KOPT-K1 (cell line): ENCODE data around the gene ATP2B1.

ENCODE experiments used
- H3K27ac ChIP-seq: fragments of 200-600 bp; sonication (generic); 2 replicates; pipeline ENCODE4 v1.5.1; 2016; ENCODE audit warnings: antibody characterized with exemption, mild to moderate bottlenecking, low read depth, low read length; ENCODE audit not compliant: poor library complexity, severe bottlenecking
- H3K36me3 ChIP-seq: fragments of 200-600 bp; sonication (generic); 2 replicates; pipeline ENCODE4 v1.5.1; 2017; ENCODE audit warnings: antibody characterized with exemption, mild to moderate bottlenecking, low read length, moderate library complexity; ENCODE audit not compliant: insufficient read depth
- H3K9me3 ChIP-seq: fragments of 200-600 bp; sonication (generic); 2 replicates; pipeline ENCODE4 v1.5.1; 2017; ENCODE audit warnings: antibody characterized with exemption, low read length, mild to moderate bottlenecking; ENCODE audit not compliant: insufficient read depth, poor library complexity, severe bottlenecking

The ATP2B1 gene

GRCh38 chr12:89634508-89634907 is 74.1 kb downstream of the ATP2B1 start:
- peaks cover 47% of the 10 kb centered on the region for H3K36me3 ChIP-seq
- no peak overlapping the region for H3K27ac ChIP-seq
- no peaks in the 10 kb centered on the region for H3K9me3 ChIP-seq

DNA sequence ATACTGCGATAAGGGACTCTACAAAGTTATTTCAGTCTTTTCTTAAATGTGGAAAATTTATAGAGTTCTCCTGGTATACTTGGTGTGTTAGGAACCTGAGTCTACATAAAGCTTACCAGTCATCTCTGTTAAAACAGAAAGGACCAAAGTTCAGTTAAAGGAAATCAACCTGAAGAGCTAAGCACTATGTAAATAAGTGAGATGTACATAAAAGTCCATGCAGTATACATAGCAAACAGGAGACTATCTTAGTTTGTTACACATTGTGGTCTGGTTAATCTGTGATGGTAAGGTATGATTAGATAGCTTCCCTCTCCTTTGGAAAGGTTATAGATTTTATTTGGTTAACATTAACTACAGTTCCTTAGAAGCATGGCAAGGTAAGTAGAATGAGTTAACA is 75.9 kb downstream of the ATP2B1 start:
- Histone ChIP-seq H3K9me3 (no peaks in the 10 kb centered on the region), H3K36me3 (peaks cover 64% of the 10 kb centered on the region), H3K27ac (no peak overlapping the region)

GRCh38 chr12:89622115-89622514 is 86.5 kb downstream of the ATP2B1 start:
- Histone ChIP-seq H3K36me3 (peaks cover 31% of the 10 kb centered on the region), H3K9me3 (no peaks in the 10 kb centered on the region), H3K27ac (no peak overlapping the region)

DNA sequence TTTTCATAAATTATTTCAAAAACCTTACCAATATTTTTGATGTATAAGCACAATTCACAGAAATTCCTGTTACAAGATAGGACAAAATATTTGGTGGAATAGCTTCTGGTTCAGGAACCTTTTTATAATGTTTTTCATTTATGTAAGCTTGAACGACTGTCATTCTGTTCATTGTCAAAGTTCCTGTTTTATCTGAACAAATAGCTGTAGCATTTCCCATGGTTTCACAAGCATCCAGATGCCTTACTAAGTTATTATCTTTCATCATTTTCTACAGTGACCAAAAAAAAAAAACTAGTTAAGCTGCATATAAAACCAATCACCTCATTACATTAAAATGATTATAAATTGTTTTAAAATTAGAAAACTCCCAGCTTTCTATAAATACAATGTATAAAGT is 87.1 kb downstream of the ATP2B1 start:
- H3K36me3 ChIP-seq = peaks cover 31% of the 10 kb centered on the region
- no peak overlapping the region for H3K27ac ChIP-seq
- H3K9me3 ChIP-seq = no peaks in the 10 kb centered on the region

GRCh38 chr12:89619764-89620163 is 88.9 kb downstream of the ATP2B1 start:
- H3K9me3 ChIP-seq = no peaks in the 10 kb centered on the region
- H3K27ac ChIP-seq = no peak overlapping the region
- H3K36me3 ChIP-seq = peaks cover 31% of the 10 kb centered on the region

GRCh38 chr12:89618113-89618862 is 90.3 kb downstream of the ATP2B1 start:
- no peaks in the 10 kb centered on the region for H3K9me3 ChIP-seq
- no peak overlapping the region for H3K27ac ChIP-seq
- H3K36me3 ChIP-seq = peaks cover 36% of the 10 kb centered on the region

DNA sequence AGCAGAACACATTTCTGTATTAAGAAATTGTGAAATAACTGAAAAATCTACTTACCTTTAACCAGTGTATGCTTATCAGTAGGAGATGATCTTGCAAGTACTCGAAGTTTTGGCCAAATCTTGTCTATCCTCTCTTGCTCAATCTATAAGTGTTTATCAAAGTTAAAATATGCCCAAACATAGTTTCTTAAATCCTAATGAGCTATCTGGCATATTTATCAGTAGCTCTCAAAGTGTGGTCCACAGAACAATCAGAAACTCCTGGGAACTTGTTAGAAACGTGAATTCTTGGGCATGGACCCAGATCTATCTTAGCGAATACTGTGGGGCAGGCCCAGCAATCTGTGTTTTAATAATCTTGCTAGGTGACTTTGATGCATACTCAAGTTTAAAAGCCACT is 98.3 kb downstream of the ATP2B1 start:
- Histone ChIP-seq H3K27ac (no peak overlapping the region), H3K36me3 (peaks cover 68% of the 10 kb centered on the region), H3K9me3 (no peaks in the 10 kb centered on the region)

DNA sequence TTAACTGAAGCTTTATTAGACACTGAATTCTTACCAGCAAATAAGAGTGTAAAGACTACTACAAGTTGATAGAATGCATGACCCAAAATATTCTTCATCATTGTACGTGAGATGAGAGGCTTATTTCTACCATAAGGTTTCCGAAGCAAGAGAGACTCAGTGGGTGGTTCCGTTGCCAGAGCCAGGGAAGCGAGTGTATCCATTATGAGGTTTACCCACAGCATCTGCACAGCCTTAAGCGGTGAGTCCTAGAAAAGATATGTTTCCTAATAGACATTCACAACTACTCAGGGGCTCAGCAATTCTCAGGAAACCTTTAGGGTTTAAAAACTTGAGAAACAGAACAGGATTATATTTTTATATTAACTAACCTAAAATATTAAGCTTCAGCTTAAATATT is 105.0 kb downstream of the ATP2B1 start:
- Histone ChIP-seq H3K36me3 (peaks cover 63% of the 10 kb centered on the region), H3K9me3 (no peaks in the 10 kb centered on the region), H3K27ac (no peak overlapping the region)

- peaks cover 49% of the 10 kb centered on the region for H3K36me3 ChIP-seq
These were observed 110.9 kb downstream of the ATP2B1 start for GRCh38 chr12:89597770-89598169.

DNA sequence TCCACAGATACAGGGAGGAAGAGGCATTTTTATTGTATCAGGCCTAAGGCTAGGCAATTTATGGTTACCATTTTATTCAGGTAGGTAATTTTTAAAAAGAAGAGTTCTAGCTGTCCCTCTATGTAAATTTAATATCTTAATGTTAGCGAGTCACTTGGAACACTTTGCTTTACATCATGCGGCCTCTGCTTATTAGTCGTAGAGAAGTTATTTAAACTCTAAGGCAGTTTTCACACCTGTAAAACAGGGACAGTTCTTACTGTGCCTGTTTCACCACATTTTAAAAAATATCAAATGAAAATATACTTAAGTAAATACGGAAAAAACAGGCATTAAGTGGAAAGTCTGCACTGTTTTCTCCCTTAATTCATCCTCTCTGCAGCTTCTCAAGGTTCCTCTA is 111.4 kb downstream of the ATP2B1 start:
- H3K36me3 ChIP-seq = peaks cover 49% of the 10 kb centered on the region
- no peaks in the 10 kb centered on the region for H3K9me3 ChIP-seq
- no peak overlapping the region for H3K27ac ChIP-seq

More at GRCh38 chr12:89597770-89598169, 110.9 kb downstream of the ATP2B1 start:
- no peaks in the 10 kb centered on the region for H3K9me3 ChIP-seq
- no peak overlapping the region for H3K27ac ChIP-seq

- no peak overlapping the region for H3K27ac ChIP-seq
- peaks cover 52% of the 10 kb centered on the region for H3K36me3 ChIP-seq
- H3K9me3 ChIP-seq = no peaks in the 10 kb centered on the region
These were observed 114.8 kb downstream of the ATP2B1 start for GRCh38 chr12:89593873-89594272.

DNA sequence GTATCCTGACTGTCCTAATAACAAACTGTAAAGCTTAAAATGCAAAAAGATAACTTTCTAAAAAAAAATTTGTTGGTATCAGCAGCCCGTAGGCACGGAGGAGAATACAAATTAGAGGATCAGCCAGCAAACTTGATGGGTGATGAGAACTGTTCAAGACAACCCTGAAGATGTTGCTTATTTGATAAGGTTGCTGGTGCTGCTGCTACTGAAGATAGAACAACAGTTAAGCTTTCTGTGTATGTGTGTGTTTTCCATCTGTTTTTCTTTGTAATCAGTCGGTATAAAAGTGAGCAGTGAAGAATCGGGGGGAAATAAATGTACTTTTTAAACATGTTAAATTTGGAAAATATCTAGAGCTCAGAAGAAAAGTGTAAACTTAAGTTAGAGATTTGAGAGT is 115.4 kb downstream of the ATP2B1 start:
- Histone ChIP-seq H3K27ac (no peak overlapping the region), H3K36me3 (peaks cover 46% of the 10 kb centered on the region)

DNA sequence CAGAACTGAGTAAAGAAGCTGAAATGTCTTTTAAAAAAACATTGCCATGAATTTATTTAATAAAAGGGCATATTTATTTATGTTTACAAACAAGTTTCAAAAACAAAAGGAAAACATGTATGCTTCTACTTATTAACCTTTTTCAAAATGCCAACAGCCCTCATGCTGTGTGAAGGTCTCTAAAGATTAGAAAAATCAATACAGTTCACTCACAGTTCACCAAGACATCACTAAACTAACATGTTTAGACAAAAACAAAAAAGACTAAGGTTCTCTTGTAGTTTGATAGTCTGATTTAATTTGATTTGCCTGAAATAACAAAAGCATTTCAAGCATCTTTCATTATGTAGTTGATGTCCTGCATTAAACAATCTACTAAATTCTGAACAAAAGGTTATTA is 118.9 kb downstream of the ATP2B1 start:
- no peaks in the 10 kb centered on the region for H3K9me3 ChIP-seq
- no peak overlapping the region for H3K27ac ChIP-seq
- peaks cover 38% of the 10 kb centered on the region for H3K36me3 ChIP-seq

More for the DNA sequence above, 115.4 kb downstream of the ATP2B1 start:
- H3K9me3 ChIP-seq = no peaks in the 10 kb centered on the region

GRCh38 chr12:89578499-89578898 is 130.1 kb downstream of the ATP2B1 start:
- Histone ChIP-seq H3K9me3 (no peaks in the 10 kb centered on the region), H3K27ac (no peak overlapping the region), H3K36me3 (no peaks in the 10 kb centered on the region)

GRCh38 chr12:89576572-89577220 is 131.9 kb downstream of the ATP2B1 start:
- no peaks in the 10 kb centered on the region for H3K9me3 ChIP-seq
- no peaks in the 10 kb centered on the region for H3K36me3 ChIP-seq
- H3K27ac ChIP-seq = no peak overlapping the region

GRCh38 chr12:89575374-89575773 is 133.3 kb downstream of the ATP2B1 start:
- Histone ChIP-seq H3K9me3 (no peaks in the 10 kb centered on the region), H3K27ac (no peak overlapping the region), H3K36me3 (no peaks in the 10 kb centered on the region)
